Epithelial cell of esophagus (primary cell): ENCODE results near the gene TRMU.

Experiments used
- DNase-seq: peaks from one replicate; pipeline ENCODE4 v3.0.0; 2010; ENCODE audit warnings: low read depth
- H3K4me3 ChIP-seq: 2 replicates; pipeline ENCODE4 v1.5.1; 2011; ENCODE audit warnings: mild to moderate bottlenecking, low read length, control low read depth
- TF ChIP-seq, protein P1 (sequence below): IDR thresholded peaks from 2 replicates; pipeline ENCODE4 v1.5.1; 2011; ENCODE audit warnings: low read depth, mild to moderate bottlenecking, low read length, control low read depth, inconsistent platforms; ENCODE audit not compliant: insufficient read depth; ENCODE audit errors: missing control alignments

Gene TRMU

DNA sequence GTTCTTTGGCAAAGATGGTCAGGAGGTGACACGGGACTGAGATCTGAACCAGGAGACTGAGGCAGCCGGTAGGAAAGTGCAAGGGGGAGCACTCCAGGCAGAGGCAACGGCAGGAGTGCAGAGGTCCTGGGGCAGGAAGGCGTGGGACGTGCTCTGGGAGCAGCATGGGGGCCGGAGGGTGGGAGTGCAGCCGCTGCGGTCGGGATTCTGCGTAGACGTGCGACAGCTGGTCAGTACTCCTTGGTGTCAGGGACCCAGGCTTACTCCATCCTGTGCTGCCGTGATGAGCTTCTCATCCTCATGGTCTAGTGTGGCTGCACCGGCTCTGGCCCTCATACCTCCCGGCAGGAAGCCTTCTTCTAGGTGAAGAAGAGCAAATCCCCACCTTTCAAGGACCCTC lies 16.9 kb upstream of the TRMU start:
- no peak overlapping the region for H3K4me3 ChIP-seq
- DNase-seq, result no peak
- TF ChIP-seq, protein P1, sequence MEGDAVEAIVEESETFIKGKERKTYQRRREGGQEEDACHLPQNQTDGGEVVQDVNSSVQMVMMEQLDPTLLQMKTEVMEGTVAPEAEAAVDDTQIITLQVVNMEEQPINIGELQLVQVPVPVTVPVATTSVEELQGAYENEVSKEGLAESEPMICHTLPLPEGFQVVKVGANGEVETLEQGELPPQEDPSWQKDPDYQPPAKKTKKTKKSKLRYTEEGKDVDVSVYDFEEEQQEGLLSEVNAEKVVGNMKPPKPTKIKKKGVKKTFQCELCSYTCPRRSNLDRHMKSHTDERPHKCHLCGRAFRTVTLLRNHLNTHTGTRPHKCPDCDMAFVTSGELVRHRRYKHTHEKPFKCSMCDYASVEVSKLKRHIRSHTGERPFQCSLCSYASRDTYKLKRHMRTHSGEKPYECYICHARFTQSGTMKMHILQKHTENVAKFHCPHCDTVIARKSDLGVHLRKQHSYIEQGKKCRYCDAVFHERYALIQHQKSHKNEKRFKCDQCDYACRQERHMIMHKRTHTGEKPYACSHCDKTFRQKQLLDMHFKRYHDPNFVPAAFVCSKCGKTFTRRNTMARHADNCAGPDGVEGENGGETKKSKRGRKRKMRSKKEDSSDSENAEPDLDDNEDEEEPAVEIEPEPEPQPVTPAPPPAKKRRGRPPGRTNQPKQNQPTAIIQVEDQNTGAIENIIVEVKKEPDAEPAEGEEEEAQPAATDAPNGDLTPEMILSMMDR, result no peak

DNA sequence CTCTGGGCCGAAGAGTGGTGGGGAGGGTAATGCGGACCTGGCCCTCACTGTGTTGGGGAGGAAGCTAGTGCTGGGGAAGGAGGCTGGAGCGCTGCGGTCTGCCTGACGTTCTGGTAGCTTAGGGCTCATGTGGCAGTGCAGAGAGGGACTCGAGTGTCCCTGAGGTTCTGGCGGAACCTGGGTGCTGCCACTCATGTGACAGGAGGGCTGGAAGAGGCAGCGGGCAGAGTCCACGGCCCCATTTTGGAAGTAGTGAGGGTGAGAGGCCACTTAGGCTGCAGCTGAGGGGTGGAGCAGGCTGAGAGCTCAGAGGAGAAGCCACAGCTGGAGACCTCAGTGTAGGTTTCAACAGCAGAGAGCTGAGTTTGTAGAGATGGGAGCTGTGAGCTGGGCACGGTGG lies 16.2 kb upstream of the TRMU start:
- TF ChIP-seq, protein P1, result no peak
- no peak for DNase-seq
- no peak overlapping the region for H3K4me3 ChIP-seq

DNA sequence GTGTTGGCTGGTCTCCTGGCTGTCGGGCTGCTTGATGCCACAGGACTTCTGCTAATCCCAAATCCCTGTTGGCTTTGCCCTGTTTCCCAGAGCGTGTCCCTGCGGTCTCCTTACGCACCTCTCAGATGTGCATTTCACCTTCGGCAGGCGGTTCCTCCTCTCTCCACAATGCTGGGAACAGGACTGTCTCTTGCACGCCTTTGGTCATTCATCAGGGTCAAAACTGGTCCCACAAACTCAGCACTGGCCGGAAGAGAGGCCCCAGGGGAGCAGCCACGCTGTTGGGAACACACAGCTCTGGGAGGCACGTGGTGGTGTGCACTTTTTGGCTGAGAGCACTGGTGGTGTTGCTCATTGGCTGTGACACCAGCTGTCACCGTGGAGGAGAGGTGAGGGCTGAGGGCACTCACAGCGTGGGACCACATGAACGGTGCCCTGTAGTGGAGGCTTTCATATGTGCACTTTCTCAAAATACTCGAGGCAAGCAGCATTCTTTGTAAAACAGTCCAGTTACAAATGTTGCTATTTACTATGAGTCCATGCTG lies 15.3 kb upstream of the TRMU start:
- no peak overlapping the region for H3K4me3 ChIP-seq
- TF ChIP-seq, protein P1, result no peak
- no peak for DNase-seq

DNA sequence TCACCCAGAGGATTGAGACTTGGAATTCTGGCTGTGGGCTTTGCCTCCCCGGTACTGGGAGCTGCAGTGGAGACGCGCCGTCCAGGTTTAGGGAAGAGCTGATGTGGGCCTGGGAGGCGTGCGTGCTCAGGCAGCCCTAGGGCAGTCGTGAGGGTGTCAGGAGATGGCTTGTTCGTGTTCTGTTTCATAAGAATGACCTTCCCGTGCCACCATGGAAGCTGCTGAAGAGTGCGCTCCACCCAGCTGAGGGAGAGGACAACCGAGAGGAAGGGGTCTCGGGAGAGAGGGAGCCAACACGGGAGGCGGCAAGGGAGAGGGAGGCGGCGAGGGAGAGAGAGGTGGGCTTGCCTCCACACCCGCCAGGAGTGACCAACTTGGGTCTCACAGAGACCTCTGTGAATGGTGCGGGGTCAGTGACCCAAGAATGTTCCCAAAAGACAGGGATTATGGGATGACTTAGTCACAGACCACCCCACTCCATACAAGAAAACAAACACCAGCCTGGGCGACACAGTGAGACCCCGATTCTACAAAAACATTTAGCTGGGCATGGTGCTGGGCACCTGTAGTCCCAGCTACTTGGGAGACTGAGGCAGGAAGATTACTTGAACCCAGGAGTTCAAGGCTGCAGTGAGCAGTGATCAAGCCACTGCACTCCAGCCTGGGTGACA lies 14.7 kb upstream of the TRMU start:
- DNase-seq, result no peak
- TF ChIP-seq, protein P1, result no peak
- no peak overlapping the region for H3K4me3 ChIP-seq

DNA sequence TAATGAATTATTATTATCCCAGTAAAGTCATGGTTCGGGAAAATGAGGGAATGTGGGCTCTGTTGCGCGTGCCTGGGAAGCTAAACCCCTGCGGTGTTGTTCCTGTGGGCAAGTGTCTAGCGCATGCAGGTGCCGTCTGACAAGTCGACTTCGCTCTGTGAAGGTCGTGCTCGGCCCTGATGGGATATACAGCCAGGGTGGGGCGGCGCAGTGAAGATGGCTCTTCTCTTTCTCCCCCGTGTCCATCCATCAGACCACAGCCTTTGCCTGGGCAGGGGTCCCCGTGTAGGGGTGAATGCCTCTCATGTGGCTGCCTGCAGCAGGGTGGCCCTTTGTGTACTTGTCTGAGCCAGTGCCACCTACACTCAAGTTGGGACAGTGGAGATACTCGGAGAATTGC lies 12.8 kb upstream of the TRMU start:
- TF ChIP-seq, protein P1, result no peak
- no peak overlapping the region for H3K4me3 ChIP-seq
- no peak for DNase-seq

DNA sequence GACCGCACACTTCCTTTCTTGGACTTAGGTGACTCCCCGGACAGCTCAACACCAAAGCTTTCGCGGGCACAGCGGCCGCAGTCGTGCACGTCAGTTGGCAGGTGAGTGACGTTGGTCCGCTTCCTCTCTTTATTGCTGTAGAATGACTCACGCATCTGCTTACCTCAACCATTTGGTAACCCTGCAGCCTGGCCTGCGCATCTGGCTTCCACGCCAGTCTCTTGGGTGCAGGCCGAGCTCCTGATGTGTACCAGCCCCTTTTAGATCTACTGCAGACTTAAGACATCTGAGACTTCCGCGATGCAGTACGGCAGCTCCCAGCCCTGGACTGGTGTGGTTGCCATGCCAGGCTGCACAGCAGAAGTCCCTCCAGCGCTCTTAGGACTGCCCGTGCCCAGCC lies 12.4 kb upstream of the TRMU start:
- H3K4me3 ChIP-seq, result no peak overlapping the region
- TF ChIP-seq, protein P1, result no peak
- DNase-seq, result peak; percentile 65
